Fibroblast of lung (primary cell): ENCODE measurements around the gene B3GNT7.

Experiments
- CTCF ChIP-seq, 2 donors: IDR thresholded peaks in 1 of 2; conservative IDR thresholded peaks in 1 of 2; 1 replicate in 1 of 2; 2 replicates in 1 of 2; pipeline ENCODE4 v1.5.1; 2011 to 2012; ENCODE audit warnings: low read length in 2 of 2, control low read depth in 1 of 2, inconsistent platforms in 1 of 2, low read depth in 1 of 2, mild to moderate bottlenecking in 1 of 2
- EZH2 ChIP-seq: IDR thresholded peaks from 2 replicates; pipeline ENCODE4 v1.5.1; 2012; ENCODE audit warnings: low read length, control low read depth, mild to moderate bottlenecking; ENCODE audit errors: missing control alignments

- TF ChIP-seq CTCF (conservative IDR thresholded peaks at IDR 0.05 in 1 of 2, IDR thresholded peaks at IDR 0.05 in 1 of 2; ENCODE audit: low read depth in 1 of 2, low read length in 2 of 2) (no peak), EZH2 (no peak)
Measured at GRCh38 chr2:231348173-231348572, 47.3 kb upstream of the B3GNT7 start.
